22Rv1 (cell line): ENCODE data around the gene RAB11FIP5.

Source experiments
- ZFX ChIP-seq: fragments of 450-650 bp; IDR thresholded peaks from 2 replicates; pipeline ENCODE4 v1.6.1; 2017; ENCODE audit warnings: antibody characterized with exemption, borderline replicate concordance
- TF ChIP-seq, protein P1 (sequence below): fragments of 450-650 bp; IDR thresholded peaks from 2 replicates; pipeline ENCODE4 v1.5.1; 2017; ENCODE audit warnings: mild to moderate bottlenecking

DNA sequence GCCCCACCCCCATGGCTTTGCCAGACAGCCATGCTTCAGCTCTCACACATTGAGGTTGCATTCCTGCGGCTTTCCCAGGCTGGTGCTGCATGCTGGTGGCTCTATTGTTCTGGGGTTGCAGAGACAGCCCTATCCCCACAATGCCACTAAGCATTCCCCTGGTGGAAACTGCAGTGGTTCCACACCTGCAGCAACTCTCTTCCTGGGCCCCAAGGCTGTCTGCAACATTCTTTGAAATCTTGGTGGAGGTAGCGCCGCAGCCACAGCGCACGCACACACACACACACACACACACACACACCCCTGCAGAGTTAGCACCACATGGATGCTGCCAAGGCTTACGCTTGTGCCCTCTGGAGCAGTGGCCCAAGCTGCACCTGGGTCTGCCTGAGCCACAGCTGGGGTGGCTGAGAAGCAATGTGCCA is 62.6 kb downstream of the RAB11FIP5 start:
- TF ChIP-seq, protein P1, sequence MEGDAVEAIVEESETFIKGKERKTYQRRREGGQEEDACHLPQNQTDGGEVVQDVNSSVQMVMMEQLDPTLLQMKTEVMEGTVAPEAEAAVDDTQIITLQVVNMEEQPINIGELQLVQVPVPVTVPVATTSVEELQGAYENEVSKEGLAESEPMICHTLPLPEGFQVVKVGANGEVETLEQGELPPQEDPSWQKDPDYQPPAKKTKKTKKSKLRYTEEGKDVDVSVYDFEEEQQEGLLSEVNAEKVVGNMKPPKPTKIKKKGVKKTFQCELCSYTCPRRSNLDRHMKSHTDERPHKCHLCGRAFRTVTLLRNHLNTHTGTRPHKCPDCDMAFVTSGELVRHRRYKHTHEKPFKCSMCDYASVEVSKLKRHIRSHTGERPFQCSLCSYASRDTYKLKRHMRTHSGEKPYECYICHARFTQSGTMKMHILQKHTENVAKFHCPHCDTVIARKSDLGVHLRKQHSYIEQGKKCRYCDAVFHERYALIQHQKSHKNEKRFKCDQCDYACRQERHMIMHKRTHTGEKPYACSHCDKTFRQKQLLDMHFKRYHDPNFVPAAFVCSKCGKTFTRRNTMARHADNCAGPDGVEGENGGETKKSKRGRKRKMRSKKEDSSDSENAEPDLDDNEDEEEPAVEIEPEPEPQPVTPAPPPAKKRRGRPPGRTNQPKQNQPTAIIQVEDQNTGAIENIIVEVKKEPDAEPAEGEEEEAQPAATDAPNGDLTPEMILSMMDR, result no peak
- TF ChIP-seq ZFX, result no peak
